HL-60 (cell line): ENCODE results near the gene MYCBP.

ENCODE experiments used
- REST ChIP-seq: IDR thresholded peaks from 2 replicates; pipeline ENCODE4 v1.6.1; 2012; ENCODE audit warnings: low read depth; ENCODE audit not compliant: insufficient replicate concordance
- TF ChIP-seq, protein P1 (sequence below): IDR thresholded peaks from one replicate; pipeline ENCODE4 v1.5.1; 2011; ENCODE audit warnings: low read length, control low read depth, inconsistent platforms; ENCODE audit not compliant: insufficient read depth

DNA sequence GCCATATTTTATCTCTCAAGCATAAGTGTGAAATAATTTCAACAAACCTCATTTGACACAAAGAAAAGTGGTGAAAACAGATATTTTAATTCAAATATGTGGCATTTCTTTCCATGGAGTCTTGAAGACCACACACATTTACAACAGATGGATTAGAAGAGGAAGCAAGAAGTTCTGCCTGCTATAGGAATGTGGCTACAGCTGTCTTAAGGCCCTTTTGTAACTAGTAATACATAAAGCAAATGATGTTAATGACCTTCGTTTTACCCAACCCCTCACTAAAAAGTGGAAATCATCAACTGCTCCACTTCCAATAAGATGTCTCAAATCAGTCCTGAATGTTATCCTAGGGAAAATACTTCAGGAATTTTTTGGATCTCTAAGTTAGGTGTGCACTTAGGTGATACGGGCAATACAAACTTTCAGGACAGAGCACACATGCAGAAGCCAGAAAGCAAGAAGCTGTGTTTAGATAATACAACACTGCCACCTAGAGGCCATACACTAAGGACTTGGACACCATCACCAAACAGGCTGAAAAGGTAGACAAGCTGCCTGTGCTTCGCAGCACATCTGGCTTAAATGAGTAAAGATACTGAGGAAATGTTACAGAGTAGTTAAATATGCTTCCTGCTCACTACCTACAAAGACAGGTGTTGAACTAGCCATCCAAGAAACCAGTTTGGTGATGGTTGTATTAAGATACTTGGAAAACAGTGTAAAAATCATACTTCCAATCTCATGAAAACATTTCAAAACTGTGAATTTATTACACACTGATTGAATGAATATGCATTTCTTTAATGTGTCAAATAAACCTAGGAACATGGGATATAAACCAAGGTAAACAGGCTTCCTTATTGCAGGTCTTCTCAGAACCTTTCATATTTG, 38.0 kb downstream of the MYCBP start:
- TF ChIP-seq, protein P1, sequence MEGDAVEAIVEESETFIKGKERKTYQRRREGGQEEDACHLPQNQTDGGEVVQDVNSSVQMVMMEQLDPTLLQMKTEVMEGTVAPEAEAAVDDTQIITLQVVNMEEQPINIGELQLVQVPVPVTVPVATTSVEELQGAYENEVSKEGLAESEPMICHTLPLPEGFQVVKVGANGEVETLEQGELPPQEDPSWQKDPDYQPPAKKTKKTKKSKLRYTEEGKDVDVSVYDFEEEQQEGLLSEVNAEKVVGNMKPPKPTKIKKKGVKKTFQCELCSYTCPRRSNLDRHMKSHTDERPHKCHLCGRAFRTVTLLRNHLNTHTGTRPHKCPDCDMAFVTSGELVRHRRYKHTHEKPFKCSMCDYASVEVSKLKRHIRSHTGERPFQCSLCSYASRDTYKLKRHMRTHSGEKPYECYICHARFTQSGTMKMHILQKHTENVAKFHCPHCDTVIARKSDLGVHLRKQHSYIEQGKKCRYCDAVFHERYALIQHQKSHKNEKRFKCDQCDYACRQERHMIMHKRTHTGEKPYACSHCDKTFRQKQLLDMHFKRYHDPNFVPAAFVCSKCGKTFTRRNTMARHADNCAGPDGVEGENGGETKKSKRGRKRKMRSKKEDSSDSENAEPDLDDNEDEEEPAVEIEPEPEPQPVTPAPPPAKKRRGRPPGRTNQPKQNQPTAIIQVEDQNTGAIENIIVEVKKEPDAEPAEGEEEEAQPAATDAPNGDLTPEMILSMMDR: peak; percentile 64
- no peak for TF ChIP-seq REST
